ENCODE measurements around the gene FOXC2.

FOXC2 gene

GRCh38 chr16:86555704-86556075 lies 10.9 kb upstream of the FOXC2 start:
- H3K4me1 Mint-ChIP-seq (ENCODE audit: low read depth in 2 of 2) = peaks cover 17 to 24% of the 10 kb centered on the region in 2 donors
- DNase-seq (no peak), ATAC-seq (replicated peaks) (no peak)
- peaks cover 15% of the 10 kb centered on the region for H3K36me3 Mint-ChIP-seq (ENCODE audit: insufficient read depth)
- H3K27ac Mint-ChIP-seq = peak overlapping the region; percentile 99 to 100
- no peaks in the 10 kb centered on the region for H3K9me3 Mint-ChIP-seq
- H3K27me3 Mint-ChIP-seq = peaks cover 12 to 21% of the 10 kb centered on the region in 2 donors
- peak overlapping the region; percentile 97 for H3K4me3 Mint-ChIP-seq

- H3K27ac Mint-ChIP-seq = no peak overlapping the region
These were observed 10.1 kb upstream of the FOXC2 start for GRCh38 chr16:86556576-86556975.

GRCh38 chr16:86557587-86557986 lies 9.0 kb upstream of the FOXC2 start:
- no peak for ATAC-seq (replicated peaks)
- H3K36me3 Mint-ChIP-seq (ENCODE audit: insufficient read depth) = peaks cover 15% of the 10 kb centered on the region
- no peak overlapping the region for H3K27ac Mint-ChIP-seq
- DNase-seq = no peak
- peaks cover 18 to 37% of the 10 kb centered on the region in 2 donors for H3K27me3 Mint-ChIP-seq
- no peaks in the 10 kb centered on the region for H3K9me3 Mint-ChIP-seq
- no peak overlapping the region for H3K4me3 Mint-ChIP-seq
- peaks cover 16 to 20% of the 10 kb centered on the region in 2 donors for H3K4me1 Mint-ChIP-seq (ENCODE audit: low read depth in 2 of 2)

More at GRCh38 chr16:86556576-86556975, 10.1 kb upstream of the FOXC2 start:
- H3K4me3 Mint-ChIP-seq = peak overlapping the region in 1 of 2 donors; percentile 97
- H3K27me3 Mint-ChIP-seq = peaks cover 12 to 28% of the 10 kb centered on the region in 2 donors
- DNase-seq = no peak
- peaks cover 15% of the 10 kb centered on the region for H3K36me3 Mint-ChIP-seq (ENCODE audit: insufficient read depth)
- ATAC-seq (replicated peaks) = no peak
- no peaks in the 10 kb centered on the region for H3K9me3 Mint-ChIP-seq
- H3K4me1 Mint-ChIP-seq (ENCODE audit: low read depth in 2 of 2) = peaks cover 17 to 24% of the 10 kb centered on the region in 2 donors

- ATAC-seq (replicated peaks) (no peak), DNase-seq (no peak)
- peaks cover 12% of the 10 kb centered on the region for H3K36me3 Mint-ChIP-seq (ENCODE audit: insufficient read depth)
- H3K4me3 Mint-ChIP-seq = no peak overlapping the region
- no peaks in the 10 kb centered on the region for H3K9me3 Mint-ChIP-seq
- peaks cover 19 to 47% of the 10 kb centered on the region in 2 donors for H3K27me3 Mint-ChIP-seq
- no peak overlapping the region for H3K27ac Mint-ChIP-seq
- peaks cover 17 to 19% of the 10 kb centered on the region in 2 donors for H3K4me1 Mint-ChIP-seq (ENCODE audit: low read depth in 2 of 2)
These were observed 8.1 kb upstream of the FOXC2 start for GRCh38 chr16:86558355-86559193.

- Mint-ChIP-seq H3K4me1 (ENCODE audit: low read depth in 2 of 2) (peaks cover 17 to 20% of the 10 kb centered on the region in 2 donors), H3K27me3 (peaks cover 32 to 60% of the 10 kb centered on the region in 2 donors), H3K36me3 (ENCODE audit: insufficient read depth) (peaks cover 10% of the 10 kb centered on the region), H3K27ac (no peak overlapping the region), H3K4me3 (no peak overlapping the region), H3K9me3 (no peaks in the 10 kb centered on the region)
- DNase-seq (no peak), ATAC-seq (replicated peaks) (no peak)
These were observed 6.8 kb upstream of the FOXC2 start for GRCh38 chr16:86559802-86560305.

GRCh38 chr16:86562356-86562755 lies 4.3 kb upstream of the FOXC2 start:
- peaks cover 1% of the 10 kb centered on the region for H3K36me3 Mint-ChIP-seq (ENCODE audit: insufficient read depth)
- H3K9me3 Mint-ChIP-seq = no peaks in the 10 kb centered on the region
- peaks cover 8 to 11% of the 10 kb centered on the region in 2 donors for H3K4me1 Mint-ChIP-seq (ENCODE audit: low read depth in 2 of 2)
- DNase-seq = no peak
- ATAC-seq (replicated peaks) = no peak
- H3K27ac Mint-ChIP-seq = no peak overlapping the region
- H3K4me3 Mint-ChIP-seq = no peak overlapping the region
- peaks cover 46 to 77% of the 10 kb centered on the region in 2 donors for H3K27me3 Mint-ChIP-seq

GRCh38 chr16:86563469-86564345 lies 2.9 kb upstream of the FOXC2 start:
- Mint-ChIP-seq H3K4me3 (peak overlapping the region; percentile 64 to 70), H3K4me1 (ENCODE audit: low read depth in 2 of 2) (peaks cover 8 to 13% of the 10 kb centered on the region in 2 donors), H3K9me3 (no peaks in the 10 kb centered on the region), H3K36me3 (ENCODE audit: insufficient read depth) (peaks cover 5% of the 10 kb centered on the region), H3K27me3 (peaks cover 50 to 82% of the 10 kb centered on the region in 2 donors), H3K27ac (no peak overlapping the region)
- peak; percentile 84 to 89 (median 84) for DNase-seq
- peak; percentile 97 for ATAC-seq (replicated peaks)

- Mint-ChIP-seq H3K27me3 (peaks cover 46 to 82% of the 10 kb centered on the region in 2 donors), H3K27ac (no peak overlapping the region), H3K36me3 (ENCODE audit: insufficient read depth) (peaks cover 9% of the 10 kb centered on the region), H3K9me3 (no peaks in the 10 kb centered on the region), H3K4me1 (ENCODE audit: low read depth in 2 of 2) (peaks cover 8 to 14% of the 10 kb centered on the region in 2 donors), H3K4me3 (no peak overlapping the region)
- no peak for DNase-seq
- no peak for ATAC-seq (replicated peaks)
These were observed 1.4 kb upstream of the FOXC2 start for GRCh38 chr16:86565181-86565631.

- Mint-ChIP-seq H3K27ac (no peak overlapping the region), H3K27me3 (peaks cover 49 to 82% of the 10 kb centered on the region in 2 donors), H3K4me3 (no peak overlapping the region), H3K36me3 (ENCODE audit: insufficient read depth) (peaks cover 9% of the 10 kb centered on the region), H3K9me3 (no peaks in the 10 kb centered on the region), H3K4me1 (ENCODE audit: low read depth in 2 of 2) (peaks cover 8 to 14% of the 10 kb centered on the region in 2 donors)
- DNase-seq = no peak
- no peak for ATAC-seq (replicated peaks)
These were observed 751 bp upstream of the FOXC2 start for GRCh38 chr16:86565644-86566511.

GRCh38 chr16:86566966-86567700 lies 504 bp downstream of the FOXC2 start:
- ATAC-seq (replicated peaks) = no peak
- H3K4me3 Mint-ChIP-seq = peak overlapping the region in 1 of 2 donors; percentile 47
- peaks cover 51 to 84% of the 10 kb centered on the region in 2 donors for H3K27me3 Mint-ChIP-seq
- H3K9me3 Mint-ChIP-seq = no peaks in the 10 kb centered on the region
- H3K27ac Mint-ChIP-seq = no peak overlapping the region
- DNase-seq = no peak
- peaks cover 8 to 14% of the 10 kb centered on the region in 2 donors for H3K4me1 Mint-ChIP-seq (ENCODE audit: low read depth in 2 of 2)
- peaks cover 9% of the 10 kb centered on the region for H3K36me3 Mint-ChIP-seq (ENCODE audit: insufficient read depth)

- H3K27me3 Mint-ChIP-seq = peaks cover 55 to 85% of the 10 kb centered on the region in 2 donors
- DNase-seq (no peak), ATAC-seq (replicated peaks) (no peak)
- H3K4me3 Mint-ChIP-seq = peak overlapping the region in 1 of 2 donors; percentile 47
- H3K4me1 Mint-ChIP-seq (ENCODE audit: low read depth in 2 of 2) = peaks cover 8 to 14% of the 10 kb centered on the region in 2 donors
- H3K27ac Mint-ChIP-seq = no peak overlapping the region
- no peaks in the 10 kb centered on the region for H3K9me3 Mint-ChIP-seq
- peaks cover 9% of the 10 kb centered on the region for H3K36me3 Mint-ChIP-seq (ENCODE audit: insufficient read depth)
These were observed 1.3 kb downstream of the FOXC2 start for GRCh38 chr16:86567701-86568581.
